Measurements from ENCODE around the gene METTL22. TPM values are rescaled to one million over a fixed set of nuclear protein-coding genes. Genes with fewer than 3 reads are reported as not detected.

The METTL22 gene
- polyA plus RNA-seq, 1 donor from 2014 or later = 51.3 TPM

- Histone ChIP-seq H3K36me3 (ENCODE audit: insufficient read depth, low read length) (no peaks in the 10 kb centered on the region), H3K9me2 (ENCODE audit: insufficient read depth, low read length) (no peaks in the 10 kb centered on the region), H2AFZ (ENCODE audit: low read depth, low read length) (no peak overlapping the region), H3K9ac (ENCODE audit: low read length) (no peak overlapping the region), H3K27ac (ENCODE audit: low read length) (no peak overlapping the region), H3F3A (ENCODE audit: insufficient read depth, low read length, poor library complexity, severe bottlenecking) (no peaks in the 10 kb centered on the region), H4K20me1 (ENCODE audit: insufficient read depth) (no peaks in the 10 kb centered on the region), H3K4me2 (ENCODE audit: low read length) (no peak overlapping the region), H3K9me3 (ENCODE audit: low read length) (no peaks in the 10 kb centered on the region), H3K79me2 (replicated peaks; ENCODE audit: insufficient read depth, low read length) (no peaks in the 10 kb centered on the region), H3K27me3 (ENCODE audit: insufficient read depth, low read depth, low read length) (no peaks in the 10 kb centered on the region), H3K4me3 (ENCODE audit: low read length) (no peak overlapping the region)
- no peak for TF ChIP-seq REST (IDR thresholded peaks at IDR 0.05; ENCODE audit: borderline replicate concordance)
Observed at GRCh38 chr16:8696880-8697279, 75.4 kb downstream of the METTL22 start.

GRCh38 chr16:8697965-8698364 is 76.5 kb downstream of the METTL22 start:
- TF ChIP-seq RAD21 (conservative IDR thresholded peaks at IDR 0.05) (no peak), SMC3 (conservative IDR thresholded peaks at IDR 0.05; ENCODE audit: poor library complexity) (no peak), CTCF (IDR thresholded peaks at IDR 0.05; ENCODE audit: poor library complexity, severe bottlenecking) (no peak), EP300 (conservative IDR thresholded peaks at IDR 0.05; ENCODE audit: poor library complexity, severe bottlenecking) (no peak), POLR2AphosphoS5 (IDR thresholded peaks at IDR 0.05) (no peak), EZH2 (IDR thresholded peaks at IDR 0.05; ENCODE audit: borderline replicate concordance, insufficient read depth, low read length, poor library complexity, severe bottlenecking) (no peak), REST (IDR thresholded peaks at IDR 0.05; ENCODE audit: borderline replicate concordance) (no peak), TAF1 (IDR thresholded peaks at IDR 0.05; ENCODE audit: low read depth) (no peak), MXI1 (conservative IDR thresholded peaks at IDR 0.05; ENCODE audit: poor library complexity, severe bottlenecking) (no peak)
- no peak overlapping the region for H3K4me2 ChIP-seq (ENCODE audit: low read length)
- no peak overlapping the region for H3K9ac ChIP-seq (ENCODE audit: low read length)
- no peak overlapping the region for H3K27ac ChIP-seq (ENCODE audit: low read length)
- no peaks in the 10 kb centered on the region for H3K27me3 ChIP-seq (ENCODE audit: insufficient read depth, low read depth, low read length)
- H2AFZ ChIP-seq (ENCODE audit: low read depth, low read length) = no peak overlapping the region
- H3K79me2 ChIP-seq (replicated peaks; ENCODE audit: insufficient read depth, low read length) = no peaks in the 10 kb centered on the region
- no peaks in the 10 kb centered on the region for H3K36me3 ChIP-seq (ENCODE audit: insufficient read depth, low read length)
- no peaks in the 10 kb centered on the region for H3K9me2 ChIP-seq (ENCODE audit: insufficient read depth, low read length)
- no peak overlapping the region for H3K4me3 ChIP-seq (ENCODE audit: low read length)
- no peaks in the 10 kb centered on the region for H4K20me1 ChIP-seq (ENCODE audit: insufficient read depth)
- H3K9me3 ChIP-seq (ENCODE audit: low read length) = no peaks in the 10 kb centered on the region
- H3F3A ChIP-seq (ENCODE audit: insufficient read depth, low read length, poor library complexity, severe bottlenecking) = no peaks in the 10 kb centered on the region

Small RNA genes lying within 50 kb of the gene (small RNA-seq; reads per million reads assigned to genes)
- 0 to 0.03 (median 0) reads per million in 3 experiments for gene RN7SL743P

Other genes with a start within 250 kb of the METTL22 start
- gene TMEM114, start 31.2 kb upstream of the METTL22 start, polyA plus RNA-seq = 0.62 TPM in 1 of 2 replicates, not detected in the other
- gene ABAT, start 52.9 kb downstream of the METTL22 start, polyA plus RNA-seq = 125 and 132 TPM in 2 replicates
- 5.3 and 7.7 TPM in 2 replicates for gene TMEM186, start 175.9 kb downstream of the METTL22 start, polyA plus RNA-seq
- gene PMM2, start 176.1 kb downstream of the METTL22 start, polyA plus RNA-seq = 13.9 and 20.2 TPM in 2 replicates
- 102 and 124 TPM in 2 replicates for gene CARHSP1, start 247.3 kb downstream of the METTL22 start, polyA plus RNA-seq